HG03108 (cell line): ENCODE measurements around the gene ZC3H14.
"Not testable (repeated sequence)": the region's sequence is repeated elsewhere in the genome, so short reads cannot be mapped to it uniquely, and the experiment has no call there.

Source experiments
- ATAC-seq: cut with Tn5 transposase; IDR thresholded peaks from one replicate; pipeline ENCODE4 v1.9.1; 2021; ENCODE audit warnings: moderate library complexity; ENCODE audit not compliant: unreplicated experiment

Gene ZC3H14

GRCh38 chr14:88562831-88563686 lies at the start of gene ZC3H14:
Gene ZC3H14, plus strand, starts transcription at chr14:88563037. Its CDS starts 97 bp downstream, at chr14:88563134.
- ATAC-seq, result peak; percentile 96

DNA sequence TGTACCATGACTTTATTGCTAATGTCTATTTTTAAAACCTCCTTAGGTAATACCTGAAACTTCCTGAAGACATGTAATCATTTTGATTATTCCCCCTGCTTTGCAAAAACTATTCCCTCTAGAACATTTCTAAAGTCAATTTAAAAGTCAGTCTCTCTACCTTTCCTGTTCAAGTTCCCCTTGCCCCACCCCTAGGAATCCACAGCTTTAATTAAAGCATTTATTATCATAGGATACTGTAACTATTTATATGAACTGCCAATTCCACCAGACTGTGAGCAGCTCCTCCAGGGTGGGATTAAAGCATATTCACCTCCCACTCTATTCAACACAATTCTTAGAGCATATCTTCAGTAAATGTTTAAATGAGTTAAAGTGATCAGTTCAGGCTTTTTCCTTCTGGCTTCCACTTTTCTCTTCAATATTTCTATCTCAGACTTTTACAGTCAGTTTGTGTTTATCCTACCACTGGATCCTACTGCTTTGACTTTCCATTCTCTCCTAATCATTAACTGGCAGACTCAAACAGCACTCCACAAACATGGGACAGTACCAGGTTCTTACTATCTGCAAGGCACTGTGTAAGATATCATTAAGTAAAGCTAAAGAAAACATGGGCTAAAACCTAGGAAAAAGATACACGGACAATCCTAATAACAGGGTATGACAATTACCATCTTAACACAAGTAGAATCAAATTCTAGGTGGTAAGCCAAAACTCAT lies 47.2 kb upstream of the ZC3H14 start:
- no peak for ATAC-seq

- no peak for ATAC-seq
Measured at GRCh38 chr14:88516861-88517357, 45.9 kb upstream of the ZC3H14 start.

- ATAC-seq, result no peak
Measured at GRCh38 chr14:88518592-88519512, 44.0 kb upstream of the ZC3H14 start.

DNA sequence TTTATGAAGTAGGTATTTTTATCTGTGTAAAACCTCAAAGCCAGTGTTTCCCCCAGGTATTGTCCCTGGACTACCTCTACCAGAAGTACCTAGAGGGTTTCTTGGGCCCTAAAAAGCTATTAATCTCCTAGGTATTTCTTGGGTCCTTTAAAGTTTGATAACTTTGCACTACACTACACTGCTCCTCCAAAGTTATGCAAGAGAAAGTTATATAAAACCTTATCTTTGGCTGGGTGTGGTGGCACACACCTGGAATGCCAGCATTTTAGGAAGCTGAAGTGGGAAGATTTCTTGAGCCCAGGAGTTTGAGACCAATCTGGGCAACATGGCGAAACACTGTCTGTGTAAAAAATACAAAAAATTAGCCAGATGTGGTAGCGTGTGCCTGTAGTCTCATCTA lies 42.9 kb upstream of the ZC3H14 start:
- no peak for ATAC-seq

GRCh38 chr14:88521818-88522217 lies 41.0 kb upstream of the ZC3H14 start:
- ATAC-seq, result no peak

- ATAC-seq, result no peak
Measured at GRCh38 chr14:88522393-88522792, 40.4 kb upstream of the ZC3H14 start.

GRCh38 chr14:88529889-88530288 lies 32.9 kb upstream of the ZC3H14 start:
- not testable (repeated sequence) for ATAC-seq

DNA sequence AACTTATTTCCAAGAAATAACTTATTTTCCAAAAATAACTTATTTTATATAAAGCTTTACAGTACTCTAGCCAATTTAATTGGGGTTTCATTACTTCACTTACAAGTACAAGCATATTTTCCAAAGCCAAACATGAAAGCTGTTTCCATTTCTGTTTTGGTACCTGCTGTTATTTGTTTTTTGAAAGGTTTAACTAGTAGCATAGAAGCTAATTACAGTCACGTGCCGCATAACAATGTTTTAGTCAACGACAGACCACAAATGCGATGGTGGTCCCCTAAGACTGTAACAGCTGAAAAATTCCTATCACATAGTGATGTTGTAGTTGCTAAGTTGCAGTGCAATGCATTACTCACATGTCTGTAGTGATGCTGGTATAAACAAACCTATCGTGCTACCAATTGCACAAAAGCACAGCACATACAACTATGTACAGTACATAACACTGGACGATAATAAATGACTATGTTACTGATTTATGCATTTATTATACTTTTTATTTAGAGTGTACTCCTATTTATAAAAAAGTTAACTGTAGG lies 29.7 kb upstream of the ZC3H14 start:
- ATAC-seq, result no peak

DNA sequence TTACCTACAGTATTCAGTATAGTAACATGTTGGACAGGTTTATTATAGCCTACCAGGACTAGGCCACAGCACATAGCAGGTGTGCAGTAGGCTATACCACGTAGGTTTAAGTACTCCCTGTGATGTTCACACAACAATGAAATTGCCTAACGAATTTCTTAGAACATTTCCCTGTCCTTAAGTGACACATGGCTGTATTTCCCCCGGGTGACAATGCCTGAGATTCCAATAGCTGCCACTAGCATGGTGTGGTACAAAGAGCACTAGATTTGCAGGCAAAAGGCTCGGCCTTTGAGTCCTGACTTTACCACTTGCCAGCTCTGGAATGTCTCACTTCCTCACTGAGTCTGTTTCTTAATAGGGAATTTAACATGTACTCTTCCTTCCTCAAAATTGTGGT lies 27.7 kb upstream of the ZC3H14 start:
- ATAC-seq, result no peak

DNA sequence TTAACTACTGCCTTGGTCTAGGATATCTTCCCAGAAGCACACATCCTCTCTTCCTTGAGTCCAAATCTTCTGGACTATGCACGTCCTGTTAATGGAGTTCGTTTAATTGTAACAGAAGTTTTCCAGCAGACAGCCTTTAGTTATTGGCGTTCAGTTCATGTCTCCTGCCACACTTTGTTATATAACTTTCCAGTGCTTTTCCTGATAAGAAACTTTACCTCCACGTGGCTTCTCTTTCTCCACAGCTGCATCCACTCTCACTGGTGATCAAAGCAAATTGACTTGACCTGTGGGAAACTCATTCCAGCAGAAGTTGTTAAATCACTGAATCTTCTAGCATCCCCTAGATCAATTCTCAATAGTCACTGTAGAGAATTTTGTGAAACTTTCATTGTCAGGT lies 27.0 kb upstream of the ZC3H14 start:
- no peak for ATAC-seq

DNA sequence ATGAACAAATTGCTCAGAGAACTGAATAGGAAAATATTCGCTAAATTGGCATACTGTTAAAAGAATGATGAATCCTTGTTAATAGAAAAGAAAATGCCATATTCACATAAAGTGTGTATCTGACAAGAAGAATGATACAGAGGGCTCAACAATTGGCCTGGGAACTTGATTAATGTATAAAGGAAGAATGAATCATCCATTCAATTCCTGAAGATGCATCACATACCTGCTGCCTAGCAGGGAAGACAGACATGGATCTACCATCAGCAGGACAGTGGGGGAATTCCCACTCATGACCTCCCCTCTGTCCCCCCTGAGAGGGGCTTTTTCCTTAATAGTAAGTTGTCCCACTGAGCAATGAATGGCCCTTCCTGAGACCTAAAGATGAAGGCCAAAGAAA lies 21.5 kb upstream of the ZC3H14 start:
- no peak for ATAC-seq

- ATAC-seq, result no peak
Measured at GRCh38 chr14:88542857-88543795, 19.7 kb upstream of the ZC3H14 start.

- ATAC-seq, result no peak
Measured at GRCh38 chr14:88545256-88545655, 17.6 kb upstream of the ZC3H14 start.

DNA sequence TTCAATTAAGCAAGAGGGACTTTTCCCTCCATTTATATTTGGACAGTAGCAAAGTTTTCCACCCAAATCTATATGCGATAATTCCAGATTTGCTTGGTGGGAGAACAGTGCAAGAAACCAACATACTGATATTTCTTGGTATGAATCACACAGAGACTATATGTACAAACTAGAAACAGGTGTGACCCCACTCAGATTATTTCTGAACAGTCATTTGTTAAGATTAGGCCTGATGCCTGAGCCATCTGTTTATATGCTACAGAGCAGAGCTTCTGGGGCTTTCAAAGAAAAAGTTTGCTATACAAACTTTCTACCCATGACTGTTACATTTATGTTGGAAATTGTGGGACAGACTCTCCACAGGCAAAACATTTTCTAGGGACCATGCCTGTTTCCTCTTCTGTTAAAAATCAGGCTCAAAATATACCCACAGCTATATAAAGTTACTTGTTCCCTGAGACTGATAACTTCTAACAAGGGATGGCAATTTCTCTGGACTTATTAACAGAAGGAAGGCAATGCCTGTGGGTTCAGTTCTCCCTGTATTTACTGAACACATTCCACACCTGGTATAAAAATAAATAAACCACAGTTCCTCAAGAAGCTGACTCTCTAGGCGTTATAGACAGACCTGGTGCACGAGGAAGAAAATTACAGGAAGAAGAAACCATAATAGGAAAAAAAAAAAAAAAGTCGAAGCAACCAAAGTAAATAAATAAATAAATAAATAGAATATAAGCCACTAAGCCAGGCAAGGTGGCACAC lies 16.0 kb upstream of the ZC3H14 start:
- ATAC-seq, result no peak

DNA sequence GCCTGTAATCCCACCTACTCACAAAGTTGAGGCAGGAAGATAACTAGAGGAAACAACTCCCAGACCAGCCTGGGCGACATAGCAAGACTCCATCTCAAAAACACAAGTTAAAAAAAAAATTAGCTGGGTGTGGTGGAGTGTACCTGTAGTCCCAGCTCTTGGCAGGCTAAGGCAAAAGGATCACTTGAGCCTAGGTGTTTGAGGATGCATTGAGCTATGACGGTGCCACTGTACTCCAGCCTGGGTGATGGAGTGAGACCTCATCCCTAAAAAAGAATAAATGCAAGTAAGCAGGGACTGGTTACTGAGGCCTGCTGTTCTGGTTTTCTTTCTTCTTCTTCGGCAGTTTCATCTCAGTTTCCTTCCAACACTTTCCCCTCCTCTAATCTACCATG lies 15.5 kb upstream of the ZC3H14 start:
- no peak for ATAC-seq

GRCh38 chr14:88550078-88550477 lies 12.8 kb upstream of the ZC3H14 start:
- ATAC-seq, result no peak

DNA sequence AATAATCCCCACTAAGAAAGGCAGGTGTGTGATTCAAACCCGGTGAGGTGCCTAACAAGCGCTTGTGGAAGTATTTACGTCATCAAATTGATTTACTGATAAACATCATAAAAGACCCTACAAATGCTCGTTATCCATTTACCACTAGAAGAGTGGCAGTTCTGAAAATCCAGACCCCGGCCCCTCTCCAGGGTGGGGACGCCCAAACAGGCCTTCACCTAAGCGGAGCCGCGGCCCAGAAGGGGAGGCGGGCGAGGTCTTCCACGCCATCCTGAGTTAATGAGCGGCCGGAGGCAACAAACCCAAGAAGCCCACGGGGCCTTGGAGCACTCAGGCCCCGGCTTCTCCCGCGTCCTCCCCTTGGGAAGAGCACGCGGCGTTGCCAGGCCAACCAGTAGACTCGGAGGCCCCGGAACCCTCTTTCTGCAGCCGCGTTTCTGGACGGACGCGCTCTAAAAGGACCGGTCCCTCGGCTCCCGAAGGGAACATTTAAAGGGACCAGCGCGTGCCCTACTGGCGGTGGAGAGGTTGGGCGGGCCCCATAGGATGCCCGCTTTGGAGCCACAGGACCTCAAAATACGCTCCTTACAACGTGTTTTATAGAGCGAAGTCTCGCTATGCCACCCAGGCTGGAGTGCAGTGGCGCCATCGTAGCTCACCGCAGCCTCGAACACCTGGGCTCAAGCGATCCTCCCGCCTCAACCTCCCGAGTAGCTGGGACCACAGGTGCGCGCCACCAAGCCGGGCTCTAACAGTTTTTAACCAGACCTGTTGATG lies 11.6 kb upstream of the ZC3H14 start:
- no peak for ATAC-seq
